ENCODE data around the gene ATP1A1. TPM values are rescaled to one million over a fixed set of nuclear protein-coding genes. Genes with fewer than 3 reads are reported as not detected.
A peak's percentile ranks its signal among the peaks of the same experiment; 100 is the strongest.

Gene ATP1A1
- total and polyA plus RNA-seq, 4 donors: 68.6 to 128 (median 82.6) TPM

DNA sequence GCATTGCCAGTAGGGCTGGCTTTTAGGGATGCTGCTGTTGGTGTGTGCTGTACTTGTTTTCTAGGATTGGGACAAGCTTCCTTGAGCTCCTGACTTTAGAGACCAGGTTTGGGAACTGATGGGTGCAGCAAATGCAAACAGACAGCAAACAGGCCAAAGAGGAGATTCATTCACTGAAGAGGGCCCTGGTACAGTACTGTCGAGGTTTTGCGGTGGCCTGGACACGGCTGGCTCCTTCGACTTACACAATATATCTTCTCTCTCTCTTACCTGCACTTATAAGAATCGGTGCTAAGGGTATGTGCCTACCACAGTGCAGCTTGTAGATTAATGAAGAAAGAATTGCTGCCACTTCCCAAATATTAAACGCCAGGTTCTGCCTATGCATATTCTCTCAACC, 44.6 kb downstream of the ATP1A1 start:
- Histone ChIP-seq H3K9me3 (ENCODE audit: control insufficient read depth in 4 of 4, low read length in 3 of 4) (no peaks in the 10 kb centered on the region), H3K4me1 (ENCODE audit: control insufficient read depth in 4 of 4, insufficient read depth in 4 of 4, low read length in 3 of 4) (peaks cover 2 to 30% (median 12%) of the 10 kb centered on the region in 4 donors), H3K9ac (ENCODE audit: low read depth in 1 of 2, low read length in 2 of 2) (peak overlapping the region; percentile 91 to 96), H3K27ac (ENCODE audit: low read depth in 1 of 2, low read length in 2 of 2) (no peak overlapping the region), H3K4me3 (ENCODE audit: low read depth in 1 of 3, low read length in 3 of 3) (peak overlapping the region; percentile 78 to 97 (median 79)), H3K27me3 (ENCODE audit: control insufficient read depth in 4 of 4, insufficient read depth in 4 of 4, low read length in 3 of 4) (no peaks in the 10 kb centered on the region), H3K36me3 (ENCODE audit: control insufficient read depth in 4 of 4, insufficient read depth in 3 of 4, low read depth in 1 of 4, low read length in 3 of 4) (no peaks in the 10 kb centered on the region)
- no peak for DNase-seq (ENCODE audit: low spot score)
- TF ChIP-seq RAD21 (IDR thresholded peaks at IDR 0.05) (no peak), FOXA1 (IDR thresholded peaks at IDR 0.05) (no peak), TAF1 (conservative IDR thresholded peaks at IDR 0.05) (no peak), GABPA (IDR thresholded peaks at IDR 0.05 in 1 of 2, conservative IDR thresholded peaks at IDR 0.05 in 1 of 2) (no peak), EGR1 (IDR thresholded peaks at IDR 0.05; ENCODE audit: low read depth in 2 of 2) (no peak), RXRA (IDR thresholded peaks at IDR 0.05) (no peak), NR2F2 (IDR thresholded peaks at IDR 0.05) (no peak), FOXA2 (IDR thresholded peaks at IDR 0.05) (no peak), JUND (IDR thresholded peaks at IDR 0.05) (no peak)
- TF ChIP-seq, protein P1, sequence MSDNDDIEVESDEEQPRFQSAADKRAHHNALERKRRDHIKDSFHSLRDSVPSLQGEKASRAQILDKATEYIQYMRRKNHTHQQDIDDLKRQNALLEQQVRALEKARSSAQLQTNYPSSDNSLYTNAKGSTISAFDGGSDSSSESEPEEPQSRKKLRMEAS (IDR thresholded peaks at IDR 0.05): no peak
- TF ChIP-seq, protein P2, sequence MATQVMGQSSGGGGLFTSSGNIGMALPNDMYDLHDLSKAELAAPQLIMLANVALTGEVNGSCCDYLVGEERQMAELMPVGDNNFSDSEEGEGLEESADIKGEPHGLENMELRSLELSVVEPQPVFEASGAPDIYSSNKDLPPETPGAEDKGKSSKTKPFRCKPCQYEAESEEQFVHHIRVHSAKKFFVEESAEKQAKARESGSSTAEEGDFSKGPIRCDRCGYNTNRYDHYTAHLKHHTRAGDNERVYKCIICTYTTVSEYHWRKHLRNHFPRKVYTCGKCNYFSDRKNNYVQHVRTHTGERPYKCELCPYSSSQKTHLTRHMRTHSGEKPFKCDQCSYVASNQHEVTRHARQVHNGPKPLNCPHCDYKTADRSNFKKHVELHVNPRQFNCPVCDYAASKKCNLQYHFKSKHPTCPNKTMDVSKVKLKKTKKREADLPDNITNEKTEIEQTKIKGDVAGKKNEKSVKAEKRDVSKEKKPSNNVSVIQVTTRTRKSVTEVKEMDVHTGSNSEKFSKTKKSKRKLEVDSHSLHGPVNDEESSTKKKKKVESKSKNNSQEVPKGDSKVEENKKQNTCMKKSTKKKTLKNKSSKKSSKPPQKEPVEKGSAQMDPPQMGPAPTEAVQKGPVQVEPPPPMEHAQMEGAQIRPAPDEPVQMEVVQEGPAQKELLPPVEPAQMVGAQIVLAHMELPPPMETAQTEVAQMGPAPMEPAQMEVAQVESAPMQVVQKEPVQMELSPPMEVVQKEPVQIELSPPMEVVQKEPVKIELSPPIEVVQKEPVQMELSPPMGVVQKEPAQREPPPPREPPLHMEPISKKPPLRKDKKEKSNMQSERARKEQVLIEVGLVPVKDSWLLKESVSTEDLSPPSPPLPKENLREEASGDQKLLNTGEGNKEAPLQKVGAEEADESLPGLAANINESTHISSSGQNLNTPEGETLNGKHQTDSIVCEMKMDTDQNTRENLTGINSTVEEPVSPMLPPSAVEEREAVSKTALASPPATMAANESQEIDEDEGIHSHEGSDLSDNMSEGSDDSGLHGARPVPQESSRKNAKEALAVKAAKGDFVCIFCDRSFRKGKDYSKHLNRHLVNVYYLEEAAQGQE (IDR thresholded peaks at IDR 0.05): no peak
- TF ChIP-seq, protein P3, sequence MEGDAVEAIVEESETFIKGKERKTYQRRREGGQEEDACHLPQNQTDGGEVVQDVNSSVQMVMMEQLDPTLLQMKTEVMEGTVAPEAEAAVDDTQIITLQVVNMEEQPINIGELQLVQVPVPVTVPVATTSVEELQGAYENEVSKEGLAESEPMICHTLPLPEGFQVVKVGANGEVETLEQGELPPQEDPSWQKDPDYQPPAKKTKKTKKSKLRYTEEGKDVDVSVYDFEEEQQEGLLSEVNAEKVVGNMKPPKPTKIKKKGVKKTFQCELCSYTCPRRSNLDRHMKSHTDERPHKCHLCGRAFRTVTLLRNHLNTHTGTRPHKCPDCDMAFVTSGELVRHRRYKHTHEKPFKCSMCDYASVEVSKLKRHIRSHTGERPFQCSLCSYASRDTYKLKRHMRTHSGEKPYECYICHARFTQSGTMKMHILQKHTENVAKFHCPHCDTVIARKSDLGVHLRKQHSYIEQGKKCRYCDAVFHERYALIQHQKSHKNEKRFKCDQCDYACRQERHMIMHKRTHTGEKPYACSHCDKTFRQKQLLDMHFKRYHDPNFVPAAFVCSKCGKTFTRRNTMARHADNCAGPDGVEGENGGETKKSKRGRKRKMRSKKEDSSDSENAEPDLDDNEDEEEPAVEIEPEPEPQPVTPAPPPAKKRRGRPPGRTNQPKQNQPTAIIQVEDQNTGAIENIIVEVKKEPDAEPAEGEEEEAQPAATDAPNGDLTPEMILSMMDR (IDR thresholded peaks at IDR 0.05; ENCODE audit: low read depth, low read length, missing input control): no peak
- 55% methylated on average over 6 of the region's 6 CpGs for WGBS

DNA sequence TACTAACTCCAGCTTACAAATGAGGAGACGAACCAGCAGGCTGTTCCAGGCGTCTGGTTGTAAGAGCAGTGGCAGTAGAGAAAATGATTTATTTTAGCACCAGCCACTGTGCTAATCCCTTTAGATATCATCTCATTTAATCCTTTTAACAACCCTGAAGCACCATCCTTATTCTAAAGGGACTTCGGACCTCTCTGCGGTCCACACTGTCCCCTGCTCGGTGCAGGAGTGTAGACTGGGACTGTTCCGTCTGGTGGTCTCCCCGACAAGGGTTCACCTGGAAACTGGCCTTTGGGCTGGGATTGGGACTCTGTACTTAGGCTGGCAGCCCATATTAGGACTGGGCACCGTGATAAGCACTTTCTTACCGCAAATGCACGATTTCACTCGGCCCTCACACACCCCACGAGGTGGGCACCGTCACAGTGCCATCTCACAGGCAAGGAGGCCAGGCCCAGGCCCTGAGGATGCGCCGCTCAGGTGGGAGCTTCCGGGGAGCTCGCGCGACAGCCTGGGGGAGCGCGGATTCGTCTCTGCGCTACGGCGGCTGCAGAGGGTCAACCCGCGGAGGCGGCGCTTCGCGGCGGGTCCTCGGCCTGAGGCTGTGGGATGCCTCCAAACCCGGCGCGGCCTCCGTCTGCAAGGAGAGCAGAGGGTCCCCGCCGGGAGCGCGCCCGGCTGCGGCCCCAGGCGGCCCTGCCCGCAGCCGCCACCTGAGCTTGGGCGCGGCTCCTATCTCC, 45.2 kb downstream of the ATP1A1 start:
- H3K27me3 ChIP-seq (ENCODE audit: control insufficient read depth in 4 of 4, insufficient read depth in 4 of 4, low read length in 3 of 4): no peaks in the 10 kb centered on the region
- DNase-seq (ENCODE audit: low spot score): peak; percentile 83
- under 1% methylated on average over 48 of the region's 48 CpGs for WGBS
- H3K9me3 ChIP-seq (ENCODE audit: control insufficient read depth in 4 of 4, low read length in 3 of 4): no peaks in the 10 kb centered on the region
- peak overlapping the region; percentile 22 to 68 for H3K27ac ChIP-seq (ENCODE audit: low read depth in 1 of 2, low read length in 2 of 2)
- peaks cover 2 to 30% (median 12%) of the 10 kb centered on the region in 4 donors for H3K4me1 ChIP-seq (ENCODE audit: control insufficient read depth in 4 of 4, insufficient read depth in 4 of 4, low read length in 3 of 4)
- peak overlapping the region; percentile 91 to 96 for H3K9ac ChIP-seq (ENCODE audit: low read depth in 1 of 2, low read length in 2 of 2)
- peak overlapping the region; percentile 78 to 97 (median 79) for H3K4me3 ChIP-seq (ENCODE audit: low read depth in 1 of 3, low read length in 3 of 3)
- no peaks in the 10 kb centered on the region for H3K36me3 ChIP-seq (ENCODE audit: control insufficient read depth in 4 of 4, insufficient read depth in 3 of 4, low read depth in 1 of 4, low read length in 3 of 4)
- TF ChIP-seq YY1 (IDR thresholded peaks at IDR 0.05) (peak; percentile 46), GABPA (IDR thresholded peaks at IDR 0.05 in 1 of 2, conservative IDR thresholded peaks at IDR 0.05 in 1 of 2) (peak in 1 of 2 donors; percentile 67), RXRA (IDR thresholded peaks at IDR 0.05) (no peak), FOXA1 (IDR thresholded peaks at IDR 0.05) (no peak), NR2F2 (IDR thresholded peaks at IDR 0.05) (no peak), SP1 (IDR thresholded peaks at IDR 0.05) (no peak), HNF4G (IDR thresholded peaks at IDR 0.05) (no peak), RAD21 (IDR thresholded peaks at IDR 0.05) (peak in 1 of 2 donors; percentile 57), FOXA2 (IDR thresholded peaks at IDR 0.05) (no peak)
- TF ChIP-seq, protein P4, sequence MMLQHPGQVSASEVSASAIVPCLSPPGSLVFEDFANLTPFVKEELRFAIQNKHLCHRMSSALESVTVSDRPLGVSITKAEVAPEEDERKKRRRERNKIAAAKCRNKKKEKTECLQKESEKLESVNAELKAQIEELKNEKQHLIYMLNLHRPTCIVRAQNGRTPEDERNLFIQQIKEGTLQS (IDR thresholded peaks at IDR 0.05): no peak
- TF ChIP-seq, protein P1 (IDR thresholded peaks at IDR 0.05): no peak
- TF ChIP-seq, protein P3 (IDR thresholded peaks at IDR 0.05; ENCODE audit: low read depth, low read length, missing input control): no peak
- TF ChIP-seq, protein P5, sequence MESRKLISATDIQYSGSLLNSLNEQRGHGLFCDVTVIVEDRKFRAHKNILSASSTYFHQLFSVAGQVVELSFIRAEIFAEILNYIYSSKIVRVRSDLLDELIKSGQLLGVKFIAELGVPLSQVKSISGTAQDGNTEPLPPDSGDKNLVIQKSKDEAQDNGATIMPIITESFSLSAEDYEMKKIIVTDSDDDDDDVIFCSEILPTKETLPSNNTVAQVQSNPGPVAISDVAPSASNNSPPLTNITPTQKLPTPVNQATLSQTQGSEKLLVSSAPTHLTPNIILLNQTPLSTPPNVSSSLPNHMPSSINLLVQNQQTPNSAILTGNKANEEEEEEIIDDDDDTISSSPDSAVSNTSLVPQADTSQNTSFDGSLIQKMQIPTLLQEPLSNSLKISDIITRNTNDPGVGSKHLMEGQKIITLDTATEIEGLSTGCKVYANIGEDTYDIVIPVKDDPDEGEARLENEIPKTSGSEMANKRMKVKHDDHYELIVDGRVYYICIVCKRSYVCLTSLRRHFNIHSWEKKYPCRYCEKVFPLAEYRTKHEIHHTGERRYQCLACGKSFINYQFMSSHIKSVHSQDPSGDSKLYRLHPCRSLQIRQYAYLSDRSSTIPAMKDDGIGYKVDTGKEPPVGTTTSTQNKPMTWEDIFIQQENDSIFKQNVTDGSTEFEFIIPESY (IDR thresholded peaks at IDR 0.05): peak; percentile 96
